Prostate gland (tissue), 2 donors: ENCODE results near the gene VPS13D. TPM values are rescaled to one million over a fixed set of nuclear protein-coding genes. Genes with fewer than 3 reads are reported as not detected.

Source experiments
- DNase-seq: peaks from one replicate; pipeline ENCODE4 v3.0.0-alpha.2; 2019; ENCODE audit warnings: low spot score
- H3K27ac ChIP-seq, 2 donors: fragments of 200-600 bp; sonication (generic); 2 replicates each; pipeline ENCODE4 v1.5.1; 2017 to 2019
- H3K27me3 ChIP-seq: fragments of 200-600 bp; sonication (generic); replicated peaks from 2 replicates; pipeline ENCODE4 v1.5.1; 2019; ENCODE audit not compliant: insufficient read depth
- H3K36me3 ChIP-seq, 2 donors: fragments of 200-600 bp; sonication (generic); 1 replicate in 1 of 2; 2 replicates in 1 of 2; pipeline versions ENCODE4 v1.5.1 to v1.8.1; 2017 to 2019
- H3K4me1 ChIP-seq: fragments of 200-600 bp; sonication (generic); replicated peaks from 2 replicates; pipeline ENCODE4 v1.5.1; 2019
- H3K4me3 ChIP-seq, 2 donors: fragments of 200-600 bp; sonication (generic); 2 replicates each; pipeline ENCODE4 v1.5.1; 2017 to 2019
- H3K9me3 ChIP-seq: fragments of 200-600 bp; sonication (generic); 2 replicates; pipeline ENCODE4 v1.5.1; 2017
- CTCF ChIP-seq, 4 experiments: fragments of 200-600 bp in 2 of 4; fragments of 450-650 bp in 2 of 4; sonication (generic) in 2 of 4; IDR thresholded peaks; 1 replicate in 3 of 4; 2 replicates in 1 of 4; pipeline ENCODE4 v1.5.1; 2016 to 2019; ENCODE audit warnings: antibody characterized with exemption in 4 of 4, mild to moderate bottlenecking in 2 of 4, moderate library complexity in 2 of 4
- POLR2A ChIP-seq: fragments of 450-650 bp; IDR thresholded peaks from one replicate; pipeline ENCODE4 v1.6.1; 2016; ENCODE audit warnings: antibody characterized with exemption, mild to moderate bottlenecking
- POLR2AphosphoS5 ChIP-seq: sonication (generic); formaldehyde crosslinking; IDR thresholded peaks from one replicate; pipeline ENCODE4 v1.6.1; 2017; ENCODE audit warnings: antibody characterized with exemption
- WGBS: methylation state at CpG from one replicate; pipeline ENCODE4 v1.1.5; 2018; 5-methylcytosine and 5-hydroxymethylcytosine counted together
- intact Hi-C: fragments of 100-400 bp; cut with DNase I; formaldehyde crosslinking; loops from one replicate; pipeline ENCODE4 v1.14.2; 2022
- total RNA-seq, 2 donors: library from RNA; depleted of rRNA; stranded (reverse); fragments of >200 nt; gene quantifications; one replicate each; pipeline ENCODE4 v1.1.0, GENCODE V29; 2016

Gene VPS13D
- total RNA-seq, 2 donors from 2014 or later = 60.7 to 80.8 TPM

GRCh38 chr1:12504601-12505000 is 274.8 kb downstream of the VPS13D start:
- DNase-seq = no peak
- intact Hi-C loops = no loop called here
- Histone ChIP-seq H3K4me3 (no peak overlapping the region), H3K9me3 (no peaks in the 10 kb centered on the region), H3K27me3 (no peaks in the 10 kb centered on the region), H3K36me3 (peaks cover 0 to 4% of the 10 kb centered on the region in 2 donors), H3K4me1 (no peaks in the 10 kb centered on the region), H3K27ac (no peak overlapping the region)
- no peak for TF ChIP-seq CTCF (IDR thresholded peaks at IDR 0.05)
- no peak for TF ChIP-seq POLR2A
- no peak for TF ChIP-seq POLR2AphosphoS5
- 91% methylated on average over 11 of the region's 11 CpGs for WGBS

- Histone ChIP-seq H3K4me3 (no peak overlapping the region), H3K9me3 (no peaks in the 10 kb centered on the region), H3K27ac (no peak overlapping the region), H3K4me1 (no peaks in the 10 kb centered on the region), H3K36me3 (peaks cover 0 to 4% of the 10 kb centered on the region in 2 donors), H3K27me3 (no peaks in the 10 kb centered on the region)
- intact Hi-C loops = no loop called here
- WGBS = 60% methylated on average over 10 of the region's 10 CpGs
- TF ChIP-seq CTCF (IDR thresholded peaks at IDR 0.05) (no peak), POLR2AphosphoS5 (no peak), POLR2A (no peak)
- no peak for DNase-seq
Measured at GRCh38 chr1:12505231-12505630, 275.4 kb downstream of the VPS13D start.

- 87% methylated on average over 12 of the region's 12 CpGs for WGBS
Measured at GRCh38 chr1:12505639-12506280, 275.9 kb downstream of the VPS13D start.

GRCh38 chr1:12506281-12507280 is 276.8 kb downstream of the VPS13D start:
- TF ChIP-seq POLR2A = no peak
- no peak for TF ChIP-seq POLR2AphosphoS5
- no peak for TF ChIP-seq CTCF (IDR thresholded peaks at IDR 0.05)
- no peaks in the 10 kb centered on the region for H3K27me3 ChIP-seq
- H3K4me3 ChIP-seq = no peak overlapping the region
- H3K36me3 ChIP-seq = peaks cover 0 to 4% of the 10 kb centered on the region in 2 donors
- no peak overlapping the region for H3K27ac ChIP-seq
- WGBS = 90% methylated on average over 28 of the region's 28 CpGs
- no peak for DNase-seq
- H3K9me3 ChIP-seq = no peaks in the 10 kb centered on the region
- intact Hi-C loops = no loop called here
- no peaks in the 10 kb centered on the region for H3K4me1 ChIP-seq

More at GRCh38 chr1:12505639-12506280, 275.9 kb downstream of the VPS13D start:
- Histone ChIP-seq H3K27ac (no peak overlapping the region), H3K4me1 (no peaks in the 10 kb centered on the region), H3K27me3 (no peaks in the 10 kb centered on the region), H3K4me3 (no peak overlapping the region), H3K9me3 (no peaks in the 10 kb centered on the region), H3K36me3 (peaks cover 0 to 4% of the 10 kb centered on the region in 2 donors)
- no peak for DNase-seq
- TF ChIP-seq POLR2AphosphoS5 (no peak), CTCF (IDR thresholded peaks at IDR 0.05) (no peak), POLR2A (no peak)
- intact Hi-C loops = no loop called here
